ENCODE data around the gene BCAS3.
"Not testable (repeated sequence)": the region's sequence is repeated elsewhere in the genome, so short reads cannot be mapped to it uniquely, and the experiment has no call there.

Gene BCAS3

GRCh38 chr17:60798576-60798975 is 120.9 kb downstream of the BCAS3 start:
- no peak for DNase-seq (ENCODE audit: low read depth)

- DNase-seq (ENCODE audit: low read depth) = no peak
These were observed 124.7 kb downstream of the BCAS3 start for GRCh38 chr17:60802377-60802776.

DNA sequence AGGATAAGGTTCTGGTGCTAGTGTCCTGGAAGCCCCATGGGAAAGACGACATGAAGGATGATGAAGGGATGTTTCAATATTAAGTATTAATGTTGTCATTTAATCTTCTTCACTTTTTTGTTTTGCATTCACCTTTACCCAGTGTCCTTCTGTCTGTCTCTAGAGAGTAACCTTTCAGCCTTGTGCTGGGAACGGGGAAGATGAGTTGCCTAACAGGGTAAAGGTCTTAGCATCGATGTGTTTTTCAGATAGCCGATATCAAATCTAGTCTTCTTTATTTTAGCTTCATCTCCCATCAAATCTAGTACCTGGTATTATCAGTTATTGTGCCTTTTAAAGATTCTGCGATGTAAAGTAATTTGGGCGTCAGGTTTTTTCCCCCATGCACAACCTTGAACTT is 125.4 kb downstream of the BCAS3 start:
- no peak for DNase-seq (ENCODE audit: low read depth)

- DNase-seq (ENCODE audit: low read depth) = no peak
These were observed 127.2 kb downstream of the BCAS3 start for GRCh38 chr17:60804831-60805230.

GRCh38 chr17:60809421-60809820 is 131.8 kb downstream of the BCAS3 start:
- no peak for DNase-seq (ENCODE audit: low read depth)

GRCh38 chr17:60814941-60815340 is 137.3 kb downstream of the BCAS3 start:
- DNase-seq (ENCODE audit: low read depth) = not testable (repeated sequence)

GRCh38 chr17:60817192-60817591 is 139.5 kb downstream of the BCAS3 start:
- DNase-seq (ENCODE audit: low read depth) = no peak

GRCh38 chr17:60819447-60820130 is 141.9 kb downstream of the BCAS3 start:
- no peak for DNase-seq (ENCODE audit: low read depth)

DNA sequence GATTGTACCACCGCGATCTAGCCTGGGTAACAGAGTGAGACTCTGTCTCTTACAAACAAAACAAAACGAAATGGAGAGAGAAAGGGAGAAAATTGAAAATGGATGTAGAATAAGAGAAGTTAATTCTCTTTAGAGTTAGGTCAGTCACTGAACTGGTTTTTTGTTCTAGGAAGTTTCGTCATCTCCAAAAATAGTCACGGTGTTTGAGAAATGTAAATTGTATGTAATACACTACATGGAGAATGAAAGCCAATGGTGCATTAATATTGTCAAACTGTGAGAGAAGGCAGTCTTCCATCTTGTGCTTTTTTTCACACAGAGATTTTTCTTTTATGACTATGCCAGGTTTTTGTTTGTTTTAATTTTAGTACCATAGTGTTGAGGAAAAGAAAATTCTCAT is 145.9 kb downstream of the BCAS3 start:
- no peak for DNase-seq (ENCODE audit: low read depth)

DNA sequence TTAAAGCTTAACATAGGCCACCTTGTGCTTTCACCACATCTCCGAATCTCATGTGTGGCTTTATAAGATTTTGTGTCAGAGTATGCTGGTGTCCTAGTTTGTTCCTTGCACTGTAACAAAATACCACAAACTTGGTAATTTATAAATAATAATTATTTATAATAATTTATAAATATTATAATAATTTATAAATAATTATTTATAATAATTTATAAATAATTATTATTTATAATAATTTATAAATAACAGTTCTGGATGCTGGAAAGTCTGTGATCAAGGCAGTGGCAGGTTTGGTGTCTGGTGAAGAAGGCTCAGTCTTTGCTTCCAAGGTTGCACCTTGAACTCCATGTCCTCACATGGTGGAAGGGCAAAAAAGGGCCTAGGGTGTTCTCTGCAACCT is 147.7 kb downstream of the BCAS3 start:
- no peak for DNase-seq (ENCODE audit: low read depth)

DNA sequence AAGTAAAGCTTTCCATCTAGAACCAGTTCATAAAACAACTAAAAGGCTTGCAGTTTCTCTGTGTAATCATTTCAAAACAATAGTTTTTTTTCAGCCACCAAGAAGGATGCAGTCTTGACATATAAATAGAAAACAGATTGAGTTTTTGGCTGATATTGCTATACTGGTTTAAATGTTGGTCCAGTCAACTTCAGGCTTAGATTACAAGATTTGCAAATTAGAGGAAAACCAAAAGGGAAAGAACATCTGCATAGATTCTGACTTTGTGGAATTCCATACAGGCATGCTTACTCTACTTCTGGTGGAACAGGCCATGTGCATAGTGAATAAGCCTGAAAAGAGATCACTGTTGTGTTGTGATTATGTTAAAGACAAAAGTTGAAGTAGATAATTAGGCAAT is 150.3 kb downstream of the BCAS3 start:
- no peak for DNase-seq (ENCODE audit: low read depth)

- no peak for DNase-seq (ENCODE audit: low read depth)
These were observed 154.5 kb downstream of the BCAS3 start for GRCh38 chr17:60832151-60832585.

GRCh38 chr17:60832631-60833030 is 155.0 kb downstream of the BCAS3 start:
- DNase-seq (ENCODE audit: low read depth) = no peak

DNA sequence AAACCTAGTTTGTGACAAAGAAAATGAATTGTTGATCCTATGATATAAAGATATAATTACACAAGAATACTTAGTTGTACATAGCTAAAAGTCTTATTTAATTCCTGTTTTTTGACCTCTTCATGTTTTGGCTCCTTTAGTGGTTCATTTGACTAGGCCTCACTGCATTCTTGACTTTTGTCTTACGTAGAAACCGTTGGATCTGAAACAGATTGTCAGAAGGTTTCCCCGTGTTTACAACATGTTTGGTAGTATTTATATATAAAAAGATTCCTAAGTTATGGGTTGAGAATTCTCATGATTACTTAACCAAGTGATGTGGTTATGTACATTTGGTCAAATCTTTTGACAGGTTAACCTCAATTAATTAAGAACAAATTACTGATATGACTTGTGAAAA is 162.8 kb downstream of the BCAS3 start:
- DNase-seq (ENCODE audit: low read depth) = no peak

- DNase-seq (ENCODE audit: low read depth) = no peak
These were observed 167.4 kb downstream of the BCAS3 start for GRCh38 chr17:60845012-60845411.

DNA sequence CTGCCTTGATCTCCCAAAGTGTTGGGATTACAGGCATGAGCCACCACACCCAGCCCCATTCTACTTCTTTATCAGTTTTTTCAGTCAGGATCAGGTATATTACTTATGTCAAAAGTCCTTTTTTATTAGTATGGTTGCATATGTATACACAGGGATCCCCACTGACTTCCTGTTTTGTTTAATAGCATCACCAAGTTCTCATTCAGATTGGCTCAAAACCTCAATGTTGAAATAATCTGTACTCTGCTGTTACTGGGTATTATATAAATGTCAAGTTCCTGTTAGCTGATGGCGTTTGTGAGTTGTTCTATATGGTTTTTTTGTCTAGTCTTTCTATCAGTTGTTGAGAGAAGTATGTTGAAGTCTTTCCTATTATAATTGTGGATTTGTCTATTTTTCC is 168.5 kb downstream of the BCAS3 start:
- no peak for DNase-seq (ENCODE audit: low read depth)

DNA sequence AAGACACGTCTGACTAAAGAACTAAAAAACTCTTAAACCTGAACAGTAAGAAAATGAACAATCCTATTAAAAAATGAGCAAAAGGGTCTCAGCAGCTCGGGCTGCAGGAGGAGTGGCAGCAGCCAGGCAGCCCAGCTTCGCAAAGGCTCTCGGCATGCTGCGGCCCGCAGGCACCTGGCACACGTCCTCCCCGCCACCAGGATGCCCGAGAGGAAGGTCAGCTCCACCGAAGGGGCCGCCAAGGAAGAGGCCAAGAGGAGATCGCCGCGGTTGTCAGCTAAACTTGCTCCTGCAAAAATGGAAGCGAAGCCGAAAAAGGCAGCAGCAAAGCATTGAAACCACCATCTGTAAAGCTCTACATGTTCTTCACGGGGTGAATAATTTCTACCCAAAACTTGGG is 173.5 kb downstream of the BCAS3 start:
- DNase-seq (ENCODE audit: low read depth) = no peak

DNA sequence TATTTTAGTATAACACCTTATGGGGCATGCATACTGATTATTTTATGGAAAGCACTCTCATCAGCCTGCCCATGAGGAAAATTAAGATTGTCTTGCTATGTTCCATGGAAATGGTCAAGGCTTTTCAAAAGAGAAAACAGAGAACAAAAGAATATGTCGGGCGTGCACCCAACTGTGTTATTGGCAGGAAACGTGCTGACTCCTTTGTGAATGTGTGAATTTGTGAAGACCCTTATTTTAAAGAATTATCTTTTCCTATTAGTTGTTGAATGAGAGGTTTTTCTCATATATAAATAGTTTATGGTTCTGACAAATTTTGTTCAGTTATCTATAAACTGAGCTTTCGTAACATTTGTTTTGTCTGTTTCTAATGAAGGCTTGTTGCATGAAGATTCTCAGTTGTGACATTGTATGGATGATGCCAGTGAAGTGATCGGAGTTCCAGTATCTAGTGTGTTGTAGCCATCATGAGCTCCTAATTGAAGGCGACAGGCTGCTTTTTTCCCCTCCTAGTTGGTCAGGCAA is 180.0 kb downstream of the BCAS3 start:
- no peak for DNase-seq (ENCODE audit: low read depth)

- no peak for DNase-seq (ENCODE audit: low read depth)
These were observed 184.8 kb downstream of the BCAS3 start for GRCh38 chr17:60862482-60862881.

GRCh38 chr17:60863892-60864707 is 186.4 kb downstream of the BCAS3 start:
- DNase-seq (ENCODE audit: low read depth) = no peak

DNA sequence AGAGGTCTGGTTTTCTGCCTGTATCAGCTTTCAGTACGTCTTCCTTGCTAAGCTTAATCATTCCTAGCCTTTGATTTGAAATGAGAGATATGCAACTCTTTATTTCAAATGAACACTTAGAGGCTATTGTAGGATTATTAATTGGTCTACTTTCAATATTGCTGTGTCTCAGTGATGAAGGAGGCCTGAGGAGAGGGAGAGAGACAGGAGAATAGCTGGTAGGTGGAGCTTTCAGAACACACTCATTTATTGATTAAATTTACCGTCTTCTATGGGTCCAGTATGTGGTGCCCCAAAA is 187.0 kb downstream of the BCAS3 start:
- DNase-seq (ENCODE audit: low read depth) = no peak

GRCh38 chr17:60874772-60875171 is 197.1 kb downstream of the BCAS3 start:
- no peak for DNase-seq (ENCODE audit: low read depth)

Measured in activated T-helper 1 cell treated with Interleukin-2 at 50 U/mL for 16 hours (primary cell).